ENCODE measurements around the gene BEX4. TPM values are rescaled to one million over a fixed set of nuclear protein-coding genes. Genes with fewer than 3 reads are reported as not detected.
"Not testable (repeated sequence)": the region's sequence is repeated elsewhere in the genome, so short reads cannot be mapped to it uniquely, and the experiment has no call there.

BEX4 gene
- total RNA-seq, 4 donors from 2014 or later = 51.2 to 81.7 (median 60.0) TPM

GRCh38 chrX:103215425-103215991, 600 bp downstream of the BEX4 start:
- WGBS, 2 donors (ENCODE audit: low coverage in 1 of 2) = no CpG with 5 or more reads among the region's 39 CpGs
- H3K4me1 ChIP-seq = no peaks in the 10 kb centered on the region
- H3K4me3 ChIP-seq = peak overlapping the region; percentile 67 to 85
- H3K9me3 ChIP-seq = no peaks in the 10 kb centered on the region
- no peaks in the 10 kb centered on the region for H3K27me3 ChIP-seq
- TF ChIP-seq POLR2A (IDR thresholded peaks at IDR 0.05) (no peak), CTCF (IDR thresholded peaks at IDR 0.05) (no peak), EP300 (IDR thresholded peaks at IDR 0.05) (no peak), POLR2AphosphoS5 (IDR thresholded peaks at IDR 0.05) (no peak)
- peak overlapping the region; percentile 91 to 94 (median 92) for H3K27ac ChIP-seq
- ATAC-seq = peak; percentile 41
- no peaks in the 10 kb centered on the region for H3K36me3 ChIP-seq

- no peaks in the 10 kb centered on the region for H3K9me3 ChIP-seq
- no peaks in the 10 kb centered on the region for H3K4me1 ChIP-seq
- peak; percentile 39 for ATAC-seq
- no peak overlapping the region for H3K27ac ChIP-seq
- no peaks in the 10 kb centered on the region for H3K27me3 ChIP-seq
- H3K4me3 ChIP-seq = peak overlapping the region; percentile 17 to 27
- WGBS, 2 donors (ENCODE audit: low coverage in 1 of 2) = 20% methylated on average over 5 of the region's 39 CpGs; no CpG with 5 or more reads in 1 of the 2 donors
- H3K36me3 ChIP-seq = no peaks in the 10 kb centered on the region
- no peak for TF ChIP-seq CTCF (IDR thresholded peaks at IDR 0.05)
- no peak for TF ChIP-seq POLR2A (IDR thresholded peaks at IDR 0.05)
- no peak for TF ChIP-seq POLR2AphosphoS5 (IDR thresholded peaks at IDR 0.05)
- no peak for TF ChIP-seq EP300 (IDR thresholded peaks at IDR 0.05)
These were observed 5.8 kb downstream of the BEX4 start for GRCh38 chrX:103220511-103221323.

- WGBS, 2 donors (ENCODE audit: low coverage in 1 of 2) = 100% methylated on average over 1 to 2 of the region's 4 CpGs
- not testable (repeated sequence) for H3K4me1 ChIP-seq, H3K27me3 ChIP-seq, H3K4me3 ChIP-seq, H3K36me3 ChIP-seq, ATAC-seq, H3K9me3 ChIP-seq, H3K27ac ChIP-seq
These were observed 11.0 kb downstream of the BEX4 start for GRCh38 chrX:103225918-103226317.

GRCh38 chrX:103233263-103233662, 18.4 kb downstream of the BEX4 start:
- no peak for ATAC-seq
- WGBS, 2 donors (ENCODE audit: low coverage in 1 of 2) = 88 to 100% methylated on average over 1 of the region's 2 CpGs
- no peaks in the 10 kb centered on the region for H3K36me3 ChIP-seq

GRCh38 chrX:103234869-103235268, 20.0 kb downstream of the BEX4 start:
- no peak for ATAC-seq
- TF ChIP-seq CTCF (IDR thresholded peaks at IDR 0.05) = no peak
- TF ChIP-seq POLR2AphosphoS5 (IDR thresholded peaks at IDR 0.05) = no peak
- TF ChIP-seq EP300 (IDR thresholded peaks at IDR 0.05) = no peak
- no peak for TF ChIP-seq POLR2A (IDR thresholded peaks at IDR 0.05)
- Histone ChIP-seq H3K27ac (no peak overlapping the region), H3K9me3 (no peaks in the 10 kb centered on the region), H3K4me3 (no peak overlapping the region), H3K36me3 (no peaks in the 10 kb centered on the region), H3K27me3 (no peaks in the 10 kb centered on the region), H3K4me1 (no peaks in the 10 kb centered on the region)
- 67 to 94% methylated on average over 1 of the region's 1 CpG for WGBS, 2 donors (ENCODE audit: low coverage in 1 of 2)

More at GRCh38 chrX:103233263-103233662, 18.4 kb downstream of the BEX4 start:
- TF ChIP-seq POLR2A (IDR thresholded peaks at IDR 0.05) = no peak
- no peak for TF ChIP-seq POLR2AphosphoS5 (IDR thresholded peaks at IDR 0.05)
- TF ChIP-seq EP300 (IDR thresholded peaks at IDR 0.05) = no peak
- no peak for TF ChIP-seq CTCF (IDR thresholded peaks at IDR 0.05)
- H3K27ac ChIP-seq = no peak overlapping the region
- no peaks in the 10 kb centered on the region for H3K27me3 ChIP-seq
- no peak overlapping the region for H3K4me3 ChIP-seq
- no peaks in the 10 kb centered on the region for H3K9me3 ChIP-seq
- H3K4me1 ChIP-seq = no peaks in the 10 kb centered on the region

- not testable (repeated sequence) for H3K9me3 ChIP-seq, H3K27ac ChIP-seq, ATAC-seq, H3K4me1 ChIP-seq, H3K36me3 ChIP-seq, H3K27me3 ChIP-seq, H3K4me3 ChIP-seq
- 63 to 73% methylated on average over 2 of the region's 2 CpGs for WGBS, 2 donors (ENCODE audit: low coverage in 1 of 2)
These were observed 20.7 kb downstream of the BEX4 start for GRCh38 chrX:103235608-103236007.
